Endothelial cell of umbilical vein (primary cell): Measurements from ENCODE around the gene KIF26A. TPM values are rescaled to one million over a fixed set of nuclear protein-coding genes. Genes with fewer than 3 reads are reported as not detected.

Source experiments
- BruUV-seq: library from RNA; stranded (reverse); fragments of 400-500 nt; replicated peaks from 2 replicates; lab custom pipeline; 2021; lab: Mats Ljungman, UMichigan
- CTCF ChIA-PET: fragments of 300-600, 350-600 bp; sonication (Branson Sonifier 250); formaldehyde crosslinking; loops from one replicate; lab custom pipeline; 2021; ENCODE audit warnings: antibody characterized with exemption, inconsistent platforms; lab: Charles Lee
- POLR2A ChIA-PET: fragments of 300-600, 350-600 bp; sonication (Branson Sonifier 250); formaldehyde crosslinking; loops from one replicate; lab custom pipeline; 2021; ENCODE audit warnings: antibody characterized with exemption, inconsistent platforms; lab: Charles Lee
- DNase-seq: peaks from one replicate; pipeline ENCODE4 v3.0.0-alpha.2; 2011; ENCODE audit warnings: low read depth, low spot score
- FAIRE-seq: peaks from 2 replicates; lab custom pipeline; 2011; peaks lifted over from hg19 to GRCh38; lab: Jason Lieb, UNC
- H2AFZ ChIP-seq: 2 replicates; pipeline ENCODE4 v1.6.0; 2012; ENCODE audit warnings: low read depth, low read length, control low read depth, inconsistent platforms
- H3K27ac ChIP-seq: 2 replicates; pipeline ENCODE4 v1.5.1; 2011; ENCODE audit warnings: low read depth, mild to moderate bottlenecking, control low read depth, low read length, moderate library complexity; ENCODE audit not compliant: insufficient read depth
- H3K27me3 ChIP-seq, 2 experiments: 2 replicates each; pipeline versions ENCODE4 v1.6.0 to v1.6.1; 2011; ENCODE audit warnings: low read length in 2 of 2, mixed read lengths in 1 of 2; ENCODE audit not compliant: control insufficient read depth in 2 of 2, insufficient read depth in 2 of 2
- H3K36me3 ChIP-seq, 2 experiments: 2 replicates in 1 of 2; 3 replicates in 1 of 2; pipeline ENCODE4 v1.5.1; 2011; ENCODE audit warnings: low read length in 2 of 2, mild to moderate bottlenecking in 1 of 2, moderate library complexity in 1 of 2; ENCODE audit not compliant: control insufficient read depth in 2 of 2, insufficient read depth in 2 of 2; ENCODE audit errors: extremely low read depth in 1 of 2
- H3K4me1 ChIP-seq: 3 replicates; pipeline ENCODE4 v1.5.1; 2011; ENCODE audit warnings: mild to moderate bottlenecking, low read length; ENCODE audit not compliant: control insufficient read depth, insufficient read depth; ENCODE audit errors: extremely low read depth
- H3K4me2 ChIP-seq: 2 replicates; pipeline ENCODE4 v1.6.1; 2011; ENCODE audit warnings: low read length, control low read depth, mixed read lengths; ENCODE audit not compliant: insufficient read depth
- H3K4me3 ChIP-seq, 3 experiments: fragments of 200-600 bp in 1 of 3; sonication (generic), shearing (Covaris generic) in 1 of 3; replicated peaks in 1 of 3; 2 replicates each; pipeline ENCODE4 v1.5.1; 2011 to 2016; ENCODE audit warnings: control low read depth in 3 of 3, low read length in 3 of 3, mild to moderate bottlenecking in 2 of 3, inconsistent platforms in 1 of 3, low read depth in 1 of 3, moderate library complexity in 1 of 3; ENCODE audit not compliant: insufficient read depth in 1 of 3
- H3K79me2 ChIP-seq: 2 replicates; pipeline ENCODE4 v1.6.0; 2012; ENCODE audit warnings: low read length, inconsistent platforms; ENCODE audit not compliant: control insufficient read depth, insufficient read depth
- H3K9ac ChIP-seq: replicated peaks from 2 replicates; pipeline ENCODE3; 2011; ENCODE audit warnings: low read length, control low read depth; ENCODE audit not compliant: insufficient read depth; ENCODE audit errors: extremely low read depth
- H3K9me1 ChIP-seq: replicated peaks from 3 replicates; pipeline ENCODE4 v1.6.0; 2011; ENCODE audit warnings: mild to moderate bottlenecking, low read length; ENCODE audit not compliant: control insufficient read depth, insufficient read depth; ENCODE audit errors: extremely low read depth
- H3K9me3 ChIP-seq: replicated peaks from 2 replicates; pipeline ENCODE4 v1.5.1; 2012; ENCODE audit warnings: low read length, inconsistent platforms; ENCODE audit not compliant: control insufficient read depth, insufficient read depth
- H4K20me1 ChIP-seq: replicated peaks from 2 replicates; pipeline ENCODE3; 2011; ENCODE audit warnings: mild to moderate bottlenecking, low read length; ENCODE audit not compliant: control insufficient read depth, insufficient read depth; ENCODE audit errors: extremely low read depth
- CTCF ChIP-seq, 2 donors: IDR thresholded peaks; 1 replicate in 1 of 2; 2 replicates in 1 of 2; pipeline ENCODE4 v1.5.1; 2011; ENCODE audit warnings: low read length in 2 of 2, mild to moderate bottlenecking in 2 of 2, moderate library complexity in 2 of 2, control low read depth in 1 of 2, inconsistent platforms in 1 of 2, low read depth in 1 of 2; ENCODE audit not compliant: insufficient read depth in 1 of 2; ENCODE audit errors: extremely low read depth in 1 of 2
- EZH2 ChIP-seq: IDR thresholded peaks from 2 replicates; pipeline ENCODE4 v1.6.1; 2012; ENCODE audit warnings: borderline replicate concordance, low read depth, mild to moderate bottlenecking, moderate library complexity, low read length, inconsistent platforms; ENCODE audit not compliant: severe bottlenecking
- GATA2 ChIP-seq: IDR thresholded peaks from 2 replicates; pipeline ENCODE4 v1.7.0; 2011; ENCODE audit warnings: low read depth, mild to moderate bottlenecking, moderate library complexity, mixed read lengths, low read length; ENCODE audit not compliant: insufficient read length, insufficient read depth
- JUN ChIP-seq: IDR thresholded peaks from 2 replicates; pipeline ENCODE4 v1.6.1; 2011; ENCODE audit warnings: borderline replicate concordance, low read depth; ENCODE audit not compliant: insufficient read length, insufficient read depth
- MAX ChIP-seq: IDR thresholded peaks from 2 replicates; pipeline ENCODE4 v1.6.1; 2011; ENCODE audit not compliant: insufficient read depth, insufficient read length
- MYC ChIP-seq: IDR thresholded peaks from one replicate; pipeline ENCODE4 v1.6.1; 2011; ENCODE audit warnings: mild to moderate bottlenecking, low read depth, low read length
- POLR2A ChIP-seq: IDR thresholded peaks from 2 replicates; pipeline ENCODE4 v1.6.1; 2012; ENCODE audit warnings: low read depth, mild to moderate bottlenecking, control low read depth, low read length
- POLR2AphosphoS5 ChIP-seq: IDR thresholded peaks from 2 replicates; pipeline ENCODE4 v1.6.1; 2012; ENCODE audit warnings: low read depth, mild to moderate bottlenecking, control low read depth, low read length, moderate library complexity; ENCODE audit not compliant: insufficient read depth
- dilution Hi-C: fragments of 300-500 bp; cut with MboI; formaldehyde crosslinking; loops from one replicate; pipeline ENCODE4 v1.15.0; 2019; ENCODE audit warnings: low sequenced_read_pairs; ENCODE audit not compliant: extremely low pct_ligation_motif_present
- intact Hi-C: fragments of 100-400 bp; cut with micrococcal nuclease; formaldehyde crosslinking; loops from one replicate; pipeline ENCODE4 v1.10.0; 2022
- polyA plus RNA-seq, 4 experiments: library from polyadenylated mRNA; depleted of rRNA in 3 of 4; stranded (reverse) in 3 of 4; unstranded in 1 of 4; fragments of >200 nt; gene quantifications; 2 replicates each; pipeline versions ENCODE4 v1.2.1 to v1.2.3, GENCODE V29; 2011 to 2012; ENCODE audit warnings: missing spikeins in 1 of 4
- total RNA-seq: library from RNA; stranded (reverse); gene quantifications from 2 replicates; pipeline ENCODE4 v1.2.3, GENCODE V29; 2021

Gene KIF26A
- total and polyA plus RNA-seq, 2 donors (not counting 3 experiments of a cell fraction or from before 2014, with no cell fraction given): 3.6 to 10.7 TPM

GRCh38 chr14:104155513-104155912, 17.1 kb downstream of the KIF26A start:
- Histone ChIP-seq H4K20me1 (no peaks in the 10 kb centered on the region), H3K9ac (no peak overlapping the region), H3K27ac (no peak overlapping the region), H3K4me3 (no peak overlapping the region), H3K27me3 (no peaks in the 10 kb centered on the region), H2AFZ (peak overlapping the region; percentile 77), H3K4me2 (peak overlapping the region; percentile 12), H3K36me3 (peaks cover 0 to 12% of the 10 kb centered on the region in 2 experiments), H3K4me1 (peaks cover 12% of the 10 kb centered on the region), H3K9me3 (no peaks in the 10 kb centered on the region), H3K9me1 (no peaks in the 10 kb centered on the region), H3K79me2 (no peaks in the 10 kb centered on the region)
- dilution Hi-C loops: no loop called here
- no TSS peak for BruUV-seq
- FAIRE-seq (peak; percentile 67), DNase-seq (peak; percentile 24)
- TF ChIP-seq EZH2: no peak
- TF ChIP-seq MAX: no peak
- TF ChIP-seq MYC: no peak
- POLR2A ChIA-PET: no interaction called here
- intact Hi-C loops: no loop called here
- CTCF ChIA-PET: no interaction called here

- no peak for FAIRE-seq
- Histone ChIP-seq H2AFZ (no peak overlapping the region), H3K9me3 (no peaks in the 10 kb centered on the region), H3K27me3 (no peaks in the 10 kb centered on the region), H3K4me1 (peaks cover 12% of the 10 kb centered on the region), H3K4me3 (no peak overlapping the region), H3K27ac (no peak overlapping the region), H3K79me2 (no peaks in the 10 kb centered on the region), H3K9ac (no peak overlapping the region), H4K20me1 (no peaks in the 10 kb centered on the region), H3K4me2 (no peak overlapping the region), H3K9me1 (no peaks in the 10 kb centered on the region), H3K36me3 (peaks cover 0 to 12% of the 10 kb centered on the region in 2 experiments)
- no peak for TF ChIP-seq POLR2A
- TF ChIP-seq GATA2: no peak
- no peak for TF ChIP-seq CTCF (IDR thresholded peaks at IDR 0.05; ENCODE audit: extremely low read depth in 1 of 2, insufficient read depth in 1 of 2, low read depth in 1 of 2, low read length in 2 of 2)
- no peak for TF ChIP-seq POLR2AphosphoS5
- TF ChIP-seq MYC: no peak
- TF ChIP-seq JUN: no peak
- no peak for TF ChIP-seq EZH2
- no peak for TF ChIP-seq MAX
- intact Hi-C loops (no loop called here), dilution Hi-C loops (no loop called here)
- ChIA-PET CTCF (interaction anchor here (2.3 kb wide), 1 partner anchor 408 kb away, joined by 7 read pairs; no protein-coding TSS in a partner anchor), POLR2A (no interaction called here)
- DNase-seq: no peak
- no TSS peak for BruUV-seq
These were observed 17.8 kb downstream of the KIF26A start for GRCh38 chr14:104156142-104156541.
